Progenitor cell of endocrine pancreas (in vitro differentiated cells): ENCODE results near the gene NECTIN1. TPM values are rescaled to one million over a fixed set of nuclear protein-coding genes. Genes with fewer than 3 reads are reported as not detected.

Experiments used
- DNase-seq: peaks from one replicate; pipeline ENCODE4 v3.0.0; 2021; ENCODE audit warnings: low spot score; ENCODE audit not compliant: unreplicated experiment
- H3K27ac Mint-ChIP-seq: 2 replicates; pipeline ENCODE4 v1.8.0; 2021; ENCODE audit warnings: mild to moderate bottlenecking, moderate library complexity, mixed read lengths
- H3K27me3 Mint-ChIP-seq: 2 replicates; pipeline ENCODE4 v1.8.0; 2021; ENCODE audit warnings: mixed read lengths
- H3K36me3 Mint-ChIP-seq: 2 replicates; pipeline ENCODE4 v1.8.0; 2022; ENCODE audit warnings: mixed read lengths; ENCODE audit not compliant: insufficient read depth
- H3K4me1 Mint-ChIP-seq: 2 replicates; pipeline ENCODE4 v1.8.0; 2021; ENCODE audit warnings: low read depth, mixed read lengths
- H3K4me3 Mint-ChIP-seq: 2 replicates; pipeline ENCODE4 v1.8.0; 2021; ENCODE audit warnings: low read depth, mild to moderate bottlenecking, moderate library complexity, mixed read lengths
- H3K9me3 Mint-ChIP-seq: 2 replicates; pipeline ENCODE4 v1.8.0; 2021; ENCODE audit warnings: low read depth, mixed read lengths
- CTCF ChIP-seq: fragments of 200-600 bp; sonication (generic); IDR thresholded peaks from one replicate; pipeline ENCODE4 v1.5.0; 2021; ENCODE audit warnings: antibody characterized with exemption, mild to moderate bottlenecking; ENCODE audit not compliant: unreplicated experiment
- total RNA-seq: library from RNA; stranded (reverse); gene quantifications from 2 replicates; pipeline ENCODE4 v1.2.1, GENCODE V29; 2021

Gene NECTIN1
- total RNA-seq, 1 donor from 2014 or later: 42.1 TPM

- no peak for DNase-seq
- H3K27ac Mint-ChIP-seq: no peak overlapping the region
Measured at GRCh38 chr11:119666061-119666460, 62.9 kb downstream of the NECTIN1 start.

GRCh38 chr11:119664701-119665420, 64.1 kb downstream of the NECTIN1 start:
- peaks cover 1% of the 10 kb centered on the region for H3K36me3 Mint-ChIP-seq
- H3K9me3 Mint-ChIP-seq: no peaks in the 10 kb centered on the region
- TF ChIP-seq CTCF: no peak

More at GRCh38 chr11:119666061-119666460, 62.9 kb downstream of the NECTIN1 start:
- Mint-ChIP-seq H3K4me3 (no peak overlapping the region), H3K36me3 (peaks cover 1% of the 10 kb centered on the region), H3K9me3 (no peaks in the 10 kb centered on the region), H3K4me1 (peaks cover 12% of the 10 kb centered on the region), H3K27me3 (no peaks in the 10 kb centered on the region)
- no peak for TF ChIP-seq CTCF

GRCh38 chr11:119664063-119664572, 64.9 kb downstream of the NECTIN1 start:
- TF ChIP-seq CTCF: no peak
- DNase-seq: no peak
- H3K4me1 Mint-ChIP-seq: peaks cover 12% of the 10 kb centered on the region
- peak overlapping the region; percentile 86 for H3K27ac Mint-ChIP-seq
- no peaks in the 10 kb centered on the region for H3K9me3 Mint-ChIP-seq
- no peaks in the 10 kb centered on the region for H3K27me3 Mint-ChIP-seq
- H3K36me3 Mint-ChIP-seq: peaks cover 1% of the 10 kb centered on the region
- peak overlapping the region; percentile 42 for H3K4me3 Mint-ChIP-seq

More at GRCh38 chr11:119664701-119665420, 64.1 kb downstream of the NECTIN1 start:
- no peak overlapping the region for H3K4me3 Mint-ChIP-seq
- H3K4me1 Mint-ChIP-seq: peaks cover 12% of the 10 kb centered on the region
- no peaks in the 10 kb centered on the region for H3K27me3 Mint-ChIP-seq
- no peak for DNase-seq
- no peak overlapping the region for H3K27ac Mint-ChIP-seq

GRCh38 chr11:119663279-119663678, 65.7 kb downstream of the NECTIN1 start:
- Mint-ChIP-seq H3K27me3 (no peaks in the 10 kb centered on the region), H3K4me3 (no peak overlapping the region), H3K36me3 (peaks cover 1% of the 10 kb centered on the region), H3K4me1 (peaks cover 12% of the 10 kb centered on the region), H3K27ac (peak overlapping the region; percentile 86), H3K9me3 (no peaks in the 10 kb centered on the region)
- TF ChIP-seq CTCF: no peak
- DNase-seq: no peak

GRCh38 chr11:119661226-119661625, 67.8 kb downstream of the NECTIN1 start:
- no peak for TF ChIP-seq CTCF
- Mint-ChIP-seq H3K27ac (no peak overlapping the region), H3K36me3 (peaks cover under 1% of the 10 kb centered on the region), H3K27me3 (no peaks in the 10 kb centered on the region), H3K4me3 (no peak overlapping the region), H3K9me3 (no peaks in the 10 kb centered on the region), H3K4me1 (peaks cover 12% of the 10 kb centered on the region)
- DNase-seq: no peak
